ENCODE results near the gene CHKB. TPM values are rescaled to one million over a fixed set of nuclear protein-coding genes. Genes with fewer than 3 reads are reported as not detected.
A peak's percentile ranks its signal among the peaks of the same experiment; 100 is the strongest.

Gene CHKB
- total RNA-seq, 4 donors from 2014 or later, result 74.8 to 232 (median 86.1) TPM

DNA sequence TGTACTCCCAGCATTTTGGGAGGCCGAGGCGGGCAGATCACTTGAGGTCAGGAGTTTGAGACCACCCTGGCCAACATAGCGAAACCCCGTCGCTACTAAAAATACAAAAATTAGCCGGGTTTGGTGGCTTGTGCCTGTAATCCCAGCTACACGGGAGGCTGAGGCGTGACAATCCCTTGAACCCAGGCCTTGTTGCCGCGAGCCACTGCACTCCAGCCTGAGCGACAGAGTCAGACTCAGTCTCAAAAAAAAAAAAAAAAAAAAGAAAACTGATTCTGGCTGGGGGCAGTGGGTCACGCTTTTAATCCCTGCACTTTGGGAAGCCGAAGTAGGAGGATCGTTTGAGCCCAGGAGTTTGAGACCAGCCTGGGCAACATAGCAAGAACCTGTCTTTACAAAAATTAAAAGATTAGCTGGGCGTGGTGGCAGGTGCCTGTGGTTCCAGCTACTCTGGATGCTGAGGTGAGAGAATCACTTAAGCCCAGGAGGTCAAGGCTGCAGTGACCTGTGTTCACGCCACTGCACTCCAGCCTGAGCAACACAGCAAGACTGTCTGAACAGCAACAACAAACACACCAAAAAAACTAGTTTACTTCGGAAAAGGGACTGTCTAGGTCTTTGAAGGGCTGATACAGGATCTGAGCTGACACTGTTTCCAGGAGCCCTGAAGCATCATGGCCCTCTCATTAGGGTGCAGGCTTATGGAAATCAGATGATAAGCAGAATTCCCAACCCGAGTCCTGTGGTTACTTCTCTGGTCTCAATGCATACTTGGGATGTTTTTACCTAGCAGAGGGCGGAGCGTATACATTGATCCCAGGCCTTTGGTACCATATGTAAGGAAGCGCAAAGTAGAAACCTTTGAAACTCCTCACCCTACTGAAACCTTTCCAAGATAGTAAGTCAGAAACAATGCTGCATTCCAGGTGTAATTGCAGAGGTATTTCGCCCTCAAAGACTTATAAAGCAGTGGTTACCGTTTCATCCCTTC, 1.8 kb upstream of the CHKB start:
- 93 to 95% methylated on average over 8 to 23 of the region's 23 CpGs for WGBS, 2 donors (ENCODE audit: low coverage in 1 of 2)
- Histone ChIP-seq H3K4me3 (no peak overlapping the region), H3K36me3 (no peaks in the 10 kb centered on the region), H3K9me3 (no peaks in the 10 kb centered on the region), H3K27me3 (no peaks in the 10 kb centered on the region), H3K4me1 (peaks cover 9 to 20% (median 16%) of the 10 kb centered on the region in 4 donors), H3K27ac (no peak overlapping the region)
- in situ Hi-C loops (cut with MboI; ENCODE audit: low pct_ligation_motif_present in 1 of 4, low pct_unique_long_range_greater_than_20kb in 1 of 4, low sequenced_read_pairs in 3 of 4) (no loop called here), intact Hi-C loops (cut with DNase I; ENCODE audit: low total_unique reads) (no loop called here)
- TF ChIP-seq POLR2A (IDR thresholded peaks at IDR 0.05) (no peak), CTCF (IDR thresholded peaks at IDR 0.05) (no peak), EP300 (IDR thresholded peaks at IDR 0.05; ENCODE audit: low read depth) (no peak), POLR2AphosphoS5 (IDR thresholded peaks at IDR 0.05) (no peak)
- DNase-seq, result no peak

- WGBS, 2 donors (ENCODE audit: low coverage in 1 of 2), result 9% methylated on average over 34 of the region's 37 CpGs; no CpG with 5 or more reads in 1 of the 2 donors
- intact Hi-C loops (cut with DNase I; ENCODE audit: low total_unique reads), result no loop called here
Measured at GRCh38 chr22:50583294-50583861, 729 bp upstream of the CHKB start.

DNA sequence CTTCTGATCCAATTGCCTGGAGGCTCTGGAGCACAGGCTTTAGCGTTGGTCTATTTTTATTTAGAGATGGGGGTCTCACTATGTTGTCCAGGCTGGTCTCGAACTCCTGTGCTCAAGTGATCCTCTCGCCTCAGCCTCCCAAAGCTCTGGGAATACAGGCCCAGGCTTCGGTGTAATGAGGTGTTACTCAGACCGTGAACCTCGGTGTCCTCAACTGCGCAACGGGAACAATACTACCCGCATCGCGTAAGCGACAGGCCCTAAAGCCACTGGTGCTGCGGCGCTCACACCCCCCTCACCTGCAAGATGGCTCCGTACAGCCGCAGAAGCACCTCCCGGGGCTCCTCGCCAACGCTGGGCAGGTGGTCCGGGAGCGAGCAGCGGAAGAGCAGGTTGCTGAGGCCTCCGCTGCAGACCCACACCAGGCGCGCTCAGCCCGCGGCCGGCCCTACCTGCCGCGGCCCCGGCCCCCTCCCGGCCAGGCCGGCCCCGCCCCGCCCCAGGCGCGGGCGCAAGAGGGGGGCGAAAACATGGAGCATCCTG, 628 bp downstream of the CHKB start:
- TF ChIP-seq CTCF (IDR thresholded peaks at IDR 0.05) (no peak), POLR2AphosphoS5 (IDR thresholded peaks at IDR 0.05) (no peak), POLR2A (IDR thresholded peaks at IDR 0.05) (no peak), EP300 (IDR thresholded peaks at IDR 0.05; ENCODE audit: low read depth) (no peak)
- in situ Hi-C loops (cut with MboI; ENCODE audit: low pct_ligation_motif_present in 1 of 4, low pct_unique_long_range_greater_than_20kb in 1 of 4, low sequenced_read_pairs in 3 of 4), result no loop called here
- WGBS, 2 donors (ENCODE audit: low coverage in 1 of 2), result 6% methylated on average over 31 of the region's 39 CpGs; no CpG with 5 or more reads in 1 of the 2 donors

More at GRCh38 chr22:50583294-50583861, 729 bp upstream of the CHKB start:
- Histone ChIP-seq H3K27me3 (no peaks in the 10 kb centered on the region), H3K36me3 (no peaks in the 10 kb centered on the region), H3K4me3 (peak overlapping the region; percentile 52 to 89 (median 73)), H3K4me1 (peaks cover 15 to 27% (median 19%) of the 10 kb centered on the region in 4 donors), H3K27ac (peak overlapping the region; percentile 99), H3K9me3 (no peaks in the 10 kb centered on the region)
- in situ Hi-C loops (cut with MboI; ENCODE audit: low pct_ligation_motif_present in 1 of 4, low pct_unique_long_range_greater_than_20kb in 1 of 4, low sequenced_read_pairs in 3 of 4), result no loop called here
- TF ChIP-seq POLR2AphosphoS5 (IDR thresholded peaks at IDR 0.05) (no peak), CTCF (IDR thresholded peaks at IDR 0.05) (peak in 1 of 5 experiments; percentile 12)
- DNase-seq, result no peak

More for the DNA sequence above, 628 bp downstream of the CHKB start:
- Histone ChIP-seq H3K4me1 (peaks cover 15 to 31% (median 23%) of the 10 kb centered on the region in 4 donors), H3K27ac (peak overlapping the region; percentile 99), H3K4me3 (peak overlapping the region; percentile 71 to 89 (median 76)), H3K27me3 (no peaks in the 10 kb centered on the region), H3K36me3 (no peaks in the 10 kb centered on the region), H3K9me3 (no peaks in the 10 kb centered on the region)
- peak; percentile 41 for DNase-seq
- intact Hi-C loops (cut with DNase I; ENCODE audit: low total_unique reads), result no loop called here

Measured in transverse colon (tissue), 4 donors.